VCaP (cell line): ENCODE measurements around the gene MSL2.
"Not testable (repeated sequence)": the region's sequence is repeated elsewhere in the genome, so short reads cannot be mapped to it uniquely, and the experiment has no call there.

Source experiments
- H3K27ac ChIP-seq: fragments of 450-650 bp; 2 replicates; pipeline ENCODE4 v1.5.1; 2017
- TF ChIP-seq, protein P1 (sequence below): fragments of 450-650 bp; conservative IDR thresholded peaks from 2 replicates; pipeline ENCODE4 v1.5.1; 2017; ENCODE audit warnings: mild to moderate bottlenecking, moderate library complexity

The MSL2 gene

DNA sequence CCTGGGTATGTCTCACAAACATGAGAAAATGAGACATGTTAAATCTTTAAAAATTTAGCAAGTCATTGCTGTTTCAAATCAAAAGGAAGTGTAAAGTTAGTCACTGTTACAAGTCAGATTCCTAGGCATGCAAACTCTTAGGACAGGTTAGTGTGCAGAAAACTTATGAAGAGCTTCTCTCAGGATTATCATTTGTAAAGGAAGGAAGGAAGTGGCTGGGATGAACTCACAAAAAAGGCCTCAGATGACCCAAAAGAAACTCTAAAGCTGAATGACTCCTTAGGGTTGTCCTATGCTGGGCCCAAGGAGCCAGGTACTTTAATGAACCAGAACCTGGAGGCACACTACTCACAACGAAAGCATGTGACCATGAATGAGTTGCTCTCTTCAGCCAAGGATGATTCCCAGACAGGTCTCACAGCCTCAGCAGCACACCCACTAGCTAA, 25.0 kb downstream of the MSL2 start:
- H3K27ac ChIP-seq, result no peak overlapping the region
- TF ChIP-seq, protein P1, sequence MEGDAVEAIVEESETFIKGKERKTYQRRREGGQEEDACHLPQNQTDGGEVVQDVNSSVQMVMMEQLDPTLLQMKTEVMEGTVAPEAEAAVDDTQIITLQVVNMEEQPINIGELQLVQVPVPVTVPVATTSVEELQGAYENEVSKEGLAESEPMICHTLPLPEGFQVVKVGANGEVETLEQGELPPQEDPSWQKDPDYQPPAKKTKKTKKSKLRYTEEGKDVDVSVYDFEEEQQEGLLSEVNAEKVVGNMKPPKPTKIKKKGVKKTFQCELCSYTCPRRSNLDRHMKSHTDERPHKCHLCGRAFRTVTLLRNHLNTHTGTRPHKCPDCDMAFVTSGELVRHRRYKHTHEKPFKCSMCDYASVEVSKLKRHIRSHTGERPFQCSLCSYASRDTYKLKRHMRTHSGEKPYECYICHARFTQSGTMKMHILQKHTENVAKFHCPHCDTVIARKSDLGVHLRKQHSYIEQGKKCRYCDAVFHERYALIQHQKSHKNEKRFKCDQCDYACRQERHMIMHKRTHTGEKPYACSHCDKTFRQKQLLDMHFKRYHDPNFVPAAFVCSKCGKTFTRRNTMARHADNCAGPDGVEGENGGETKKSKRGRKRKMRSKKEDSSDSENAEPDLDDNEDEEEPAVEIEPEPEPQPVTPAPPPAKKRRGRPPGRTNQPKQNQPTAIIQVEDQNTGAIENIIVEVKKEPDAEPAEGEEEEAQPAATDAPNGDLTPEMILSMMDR, result no peak

DNA sequence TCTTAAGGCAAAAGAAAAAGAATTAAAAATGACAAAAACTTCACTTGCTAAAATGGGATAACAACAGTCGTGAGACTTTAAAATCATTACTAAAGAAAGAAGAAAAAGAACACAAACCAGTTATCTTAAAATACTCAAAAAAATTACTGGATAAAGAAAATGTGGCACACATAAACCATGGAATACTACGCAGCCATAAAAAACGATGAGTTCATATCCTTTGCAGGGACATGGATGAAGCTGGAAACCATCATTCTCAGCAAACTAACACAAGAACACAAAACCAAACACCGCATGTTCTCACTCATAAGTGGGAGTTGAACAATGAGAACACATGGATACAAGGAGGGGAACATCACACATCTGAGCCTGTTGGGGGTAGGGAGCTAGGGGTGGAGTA, 27.9 kb downstream of the MSL2 start:
- not testable (repeated sequence) for H3K27ac ChIP-seq

DNA sequence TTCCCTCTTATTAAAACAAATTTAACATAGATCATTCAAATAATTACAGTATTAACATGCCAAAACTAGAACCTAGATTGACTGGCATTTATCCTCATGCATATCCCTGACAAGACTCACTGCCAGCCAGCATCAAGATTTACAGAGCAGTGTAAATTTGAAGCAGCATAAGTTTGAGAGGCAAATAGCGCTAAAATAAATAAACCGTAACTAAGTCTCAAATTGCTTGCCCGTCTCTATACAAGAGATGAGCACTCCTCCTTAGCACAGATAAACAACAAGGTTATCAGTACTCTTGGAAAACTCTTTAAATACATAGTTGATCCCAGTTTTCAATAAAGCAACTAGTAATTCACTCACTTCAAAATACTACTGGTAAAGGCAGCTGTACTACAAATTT, 29.6 kb downstream of the MSL2 start:
- H3K27ac ChIP-seq, result peak overlapping the region; percentile 47
- TF ChIP-seq, protein P1, result no peak

DNA sequence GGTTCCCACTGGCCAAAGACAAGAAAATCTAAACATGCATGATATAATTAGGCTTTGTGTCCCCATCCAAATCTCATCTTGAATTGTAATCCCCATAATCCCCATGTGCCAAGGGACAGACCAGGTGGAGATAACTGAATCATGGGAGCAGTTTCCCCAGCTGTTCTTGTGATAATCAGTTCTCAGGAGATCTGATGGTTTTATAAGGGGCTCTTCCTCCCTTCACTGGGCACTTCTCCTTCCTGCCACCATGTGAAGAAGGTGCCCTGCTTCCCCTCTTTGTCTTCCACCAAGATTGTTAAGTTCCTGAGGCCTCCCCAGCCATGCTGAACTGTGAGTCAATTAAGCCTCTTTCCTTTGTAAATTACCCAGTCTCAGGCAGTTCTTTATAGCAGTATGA, 32.5 kb downstream of the MSL2 start:
- not testable (repeated sequence) for H3K27ac ChIP-seq

DNA sequence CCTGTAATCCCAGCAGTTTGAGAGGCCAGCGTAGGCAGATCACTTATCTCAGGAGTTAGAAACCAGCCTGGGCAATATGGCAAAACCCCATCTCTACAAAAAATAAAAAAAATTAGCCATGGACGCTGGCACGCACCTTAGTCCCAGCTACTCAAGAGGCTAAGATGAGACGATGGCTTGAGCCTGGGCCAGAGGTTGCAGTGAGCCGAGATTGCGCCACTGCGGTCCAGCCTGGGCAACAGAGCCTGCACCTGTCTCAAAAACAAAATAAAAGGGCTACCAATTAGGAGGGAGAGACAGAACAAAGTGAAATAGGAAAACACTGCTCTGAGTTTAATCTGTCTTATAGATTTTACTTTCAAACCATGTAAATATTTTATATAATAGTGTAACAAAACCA, 33.8 kb downstream of the MSL2 start:
- TF ChIP-seq, protein P1, result no peak
- H3K27ac ChIP-seq, result no peak overlapping the region

DNA sequence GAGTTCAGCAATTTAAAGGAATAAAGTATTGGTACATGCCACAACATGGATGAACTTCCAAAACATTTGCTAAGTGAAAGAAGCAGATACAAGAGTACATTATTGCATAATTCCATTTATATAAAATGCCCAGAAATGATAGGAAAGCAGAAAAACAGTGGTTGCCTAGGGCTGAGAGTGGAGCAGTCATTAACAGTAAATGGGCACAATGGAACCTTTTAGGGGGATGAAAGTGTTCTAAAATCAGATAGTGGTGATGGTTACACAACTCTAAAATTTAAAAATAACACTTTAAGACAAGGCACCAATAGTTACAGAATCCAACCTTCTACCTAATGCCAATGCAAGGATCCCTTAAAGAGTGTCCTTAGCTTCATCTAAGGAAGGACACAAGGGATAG, 34.6 kb downstream of the MSL2 start:
- H3K27ac ChIP-seq, result no peak overlapping the region
- TF ChIP-seq, protein P1, result no peak

DNA sequence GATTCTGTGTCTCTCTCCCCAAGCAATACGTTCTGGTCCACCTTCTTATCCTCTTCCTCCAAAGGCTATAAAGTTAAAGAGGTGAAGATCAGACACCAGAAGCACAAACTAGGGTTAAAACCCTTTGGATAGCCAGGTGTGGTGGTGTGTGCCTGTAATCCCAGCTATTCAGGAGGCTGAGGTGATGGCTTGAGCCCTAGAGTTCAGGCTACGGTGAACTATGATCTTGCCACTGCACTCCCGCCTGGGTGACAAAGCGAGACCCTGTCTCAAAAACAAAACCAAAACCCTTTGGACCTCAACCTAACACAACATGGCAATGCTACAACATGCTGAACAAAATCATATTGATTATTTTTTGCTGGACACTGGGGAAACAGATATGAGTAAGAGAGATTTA, 43.2 kb downstream of the MSL2 start:
- TF ChIP-seq, protein P1, result no peak
- H3K27ac ChIP-seq, result no peak overlapping the region

DNA sequence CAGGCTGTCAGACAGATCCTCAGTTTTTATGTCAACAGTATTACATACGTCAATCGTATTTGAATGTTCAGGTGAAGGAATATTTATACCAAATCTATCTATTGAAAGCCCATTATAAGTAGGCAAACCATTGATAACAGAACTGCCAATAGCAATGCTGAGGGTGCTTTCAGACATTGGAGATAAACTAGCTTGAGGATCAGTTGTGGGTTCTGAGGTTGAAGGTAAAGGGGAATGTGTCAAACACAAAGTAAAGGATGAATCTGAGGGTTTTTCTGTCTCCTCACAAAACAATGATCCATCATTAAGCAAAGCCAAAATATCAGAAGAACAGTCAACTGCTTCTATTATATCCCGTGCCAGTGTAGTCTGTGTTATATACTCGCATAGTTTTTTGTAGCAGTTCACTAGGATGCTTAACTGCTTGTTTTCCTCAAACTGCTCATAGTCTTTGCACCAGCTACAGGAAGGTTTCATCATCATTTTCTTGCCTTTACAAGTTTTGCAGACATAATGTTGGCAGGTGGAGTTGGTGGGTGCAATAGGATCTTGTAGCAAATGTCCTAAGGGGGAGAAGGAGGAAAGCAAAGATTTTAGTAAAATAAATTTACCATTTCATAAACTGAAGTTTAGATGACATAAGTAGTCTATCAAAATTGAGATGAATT, 43.8 kb downstream of the MSL2 start:
- TF ChIP-seq, protein P1, result no peak
- H3K27ac ChIP-seq, result no peak overlapping the region

DNA sequence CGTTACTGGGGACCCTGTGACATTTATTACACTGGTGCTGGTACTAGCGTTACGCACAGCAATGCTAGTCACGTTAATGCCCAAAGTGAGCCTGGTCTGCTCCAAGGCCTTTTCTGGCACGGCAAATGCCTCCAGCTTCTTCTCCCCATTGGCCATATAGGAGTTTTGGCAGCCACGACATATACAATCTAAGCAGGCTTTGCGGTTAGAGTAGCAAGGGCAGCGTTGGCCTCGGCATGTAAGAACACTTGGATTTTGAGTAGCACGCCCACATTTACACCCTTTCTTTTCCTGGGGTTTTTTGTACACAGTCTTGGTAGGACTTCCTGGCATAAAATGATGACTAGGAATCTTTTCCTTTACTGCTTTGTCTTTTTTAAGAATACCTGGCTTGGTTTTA, 44.9 kb downstream of the MSL2 start:
- H3K27ac ChIP-seq, result no peak overlapping the region
- TF ChIP-seq, protein P1, result no peak
